Measurements from ENCODE around the gene HGF.
"Not testable (repeated sequence)": the region's sequence is repeated elsewhere in the genome, so short reads cannot be mapped to it uniquely, and the experiment has no call there.

Gene HGF

DNA sequence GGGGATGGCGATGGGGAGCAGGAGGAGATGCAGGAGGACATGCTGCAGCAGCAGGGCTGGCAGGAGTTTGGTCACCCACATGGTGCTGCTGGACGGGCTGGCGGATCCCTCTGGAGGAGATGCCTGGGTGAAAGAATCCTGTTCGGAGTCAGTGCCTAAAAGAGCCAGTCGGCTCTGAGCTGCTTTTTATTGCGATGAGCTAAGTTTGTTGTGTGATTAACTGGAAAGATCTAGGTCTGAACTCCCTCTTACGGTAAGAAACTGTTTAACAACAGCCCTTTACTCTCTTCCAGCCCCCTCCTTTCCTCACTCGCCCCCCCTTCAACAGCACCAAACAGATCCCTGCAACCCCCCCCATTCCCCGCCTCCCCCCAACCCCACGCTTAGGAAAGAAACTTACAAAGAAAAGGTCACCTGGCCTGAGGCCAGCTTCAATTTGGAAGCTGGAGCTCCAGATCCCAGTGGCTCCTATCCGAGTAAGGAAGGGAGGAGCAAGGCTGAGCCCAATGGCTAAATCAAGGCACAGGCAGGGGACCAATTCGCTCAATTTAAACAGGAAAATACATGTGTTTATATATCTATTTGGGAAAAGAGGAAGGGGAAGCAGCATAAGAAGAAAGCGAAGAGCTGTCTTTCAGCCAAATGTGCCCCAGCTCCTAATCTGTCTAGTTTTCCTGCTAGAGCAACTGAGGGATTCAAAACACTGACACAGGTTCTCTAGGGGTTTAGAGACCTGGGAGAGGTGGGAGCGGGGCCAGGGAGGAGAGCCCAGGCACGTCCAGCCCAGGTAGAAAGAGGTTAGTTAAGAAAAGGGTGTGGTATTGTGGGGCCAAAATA, at the start of gene HGF:
HGF (minus strand) TSS at position 157 of the 837 bp plus-strand sequence; CDS start at position 81, 76 bp downstream.
- in situ Hi-C loops (cut with HindIII; ENCODE audit: low sequenced_read_pairs) = no loop called here

DNA sequence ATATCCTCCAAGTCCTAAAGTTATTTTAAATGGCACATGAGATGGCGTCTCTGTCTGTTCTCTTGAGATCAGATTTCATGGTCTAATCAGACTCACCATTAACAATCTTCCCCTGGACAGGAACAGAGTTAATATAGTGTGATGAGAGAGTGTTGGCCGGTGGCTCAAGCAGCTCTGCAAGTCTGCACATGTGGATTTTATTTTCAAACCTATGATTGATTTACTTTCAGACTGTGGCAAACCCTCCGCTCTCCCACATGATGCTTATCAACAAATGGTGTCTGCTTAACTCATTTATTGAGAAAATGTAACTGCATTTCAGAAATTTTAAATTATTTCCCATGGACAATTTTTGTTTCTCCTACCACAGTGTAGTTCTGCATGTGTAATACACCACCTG, 46.5 kb upstream of the HGF start:
- in situ Hi-C loops (cut with HindIII; ENCODE audit: low sequenced_read_pairs) = no loop called here

DNA sequence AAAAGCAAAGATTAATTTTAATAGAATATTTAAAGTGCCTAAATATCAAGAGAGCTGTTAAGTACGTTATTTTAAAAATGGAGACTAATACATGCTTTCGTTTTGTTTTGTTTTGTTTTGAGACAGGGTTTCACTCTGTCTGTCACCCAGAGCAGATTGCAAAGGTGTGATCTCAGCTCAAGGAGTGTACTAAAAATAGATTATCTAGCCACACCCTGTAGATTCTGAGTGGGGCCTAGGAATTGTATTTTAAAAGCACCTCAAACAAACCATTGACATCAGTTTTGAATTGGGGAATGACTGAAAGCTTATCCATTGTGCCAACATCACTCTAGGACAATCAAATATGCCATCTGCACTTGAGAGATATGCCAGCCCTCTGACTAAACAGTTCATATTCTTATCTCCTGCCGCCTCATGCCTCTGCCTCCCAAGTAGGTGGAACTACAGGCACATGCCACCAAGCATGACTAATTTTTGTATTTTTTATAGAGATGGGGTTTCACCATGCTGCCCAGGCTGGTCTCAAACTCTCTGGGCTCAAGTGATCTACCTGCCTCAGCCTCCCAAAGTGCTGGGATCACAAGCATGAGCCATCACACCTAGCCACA, 43.1 kb upstream of the HGF start:
- in situ Hi-C loops (cut with HindIII; ENCODE audit: low sequenced_read_pairs) = not testable (repeated sequence)

DNA sequence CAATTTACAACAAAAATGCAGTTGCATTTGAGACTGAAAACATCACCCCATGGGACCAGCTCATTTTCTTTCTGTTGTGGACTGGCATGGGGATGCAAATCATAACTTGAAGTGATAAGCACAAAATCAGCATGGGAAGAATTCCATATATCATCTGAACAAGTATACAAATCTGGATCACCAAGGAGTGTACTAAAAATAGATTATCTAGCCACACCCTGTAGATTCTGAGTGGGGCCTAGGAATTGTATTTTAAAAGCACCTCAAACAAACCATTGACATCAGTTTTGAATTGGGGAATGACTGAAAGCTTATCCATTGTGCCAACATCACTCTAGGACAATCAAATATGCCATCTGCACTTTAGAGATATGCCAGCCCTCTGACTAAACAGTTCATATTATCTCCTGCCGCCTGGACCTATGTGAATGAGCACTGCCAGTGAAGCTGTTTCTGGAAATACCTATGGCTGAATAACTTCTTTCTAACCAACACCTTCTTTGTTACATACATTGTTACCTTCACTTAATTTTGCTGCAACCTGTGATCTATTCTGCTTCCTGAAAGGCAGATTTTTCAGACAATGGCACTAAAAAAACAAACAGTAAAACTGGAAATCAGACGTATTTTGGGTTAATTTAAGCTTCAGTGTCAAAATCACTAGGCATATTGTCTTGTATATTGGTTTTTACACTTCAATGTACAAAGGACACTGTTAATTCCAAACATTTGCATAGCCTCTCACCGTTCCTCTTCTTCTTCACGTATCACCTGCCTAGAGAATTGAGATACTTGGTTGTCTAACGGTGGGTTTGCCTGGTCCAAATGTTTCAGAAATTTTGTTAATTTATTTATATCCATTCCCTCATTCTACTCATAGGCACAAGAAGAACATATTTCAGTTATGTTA, 42.4 kb upstream of the HGF start:
- in situ Hi-C loops (cut with HindIII; ENCODE audit: low sequenced_read_pairs) = no loop called here

DNA sequence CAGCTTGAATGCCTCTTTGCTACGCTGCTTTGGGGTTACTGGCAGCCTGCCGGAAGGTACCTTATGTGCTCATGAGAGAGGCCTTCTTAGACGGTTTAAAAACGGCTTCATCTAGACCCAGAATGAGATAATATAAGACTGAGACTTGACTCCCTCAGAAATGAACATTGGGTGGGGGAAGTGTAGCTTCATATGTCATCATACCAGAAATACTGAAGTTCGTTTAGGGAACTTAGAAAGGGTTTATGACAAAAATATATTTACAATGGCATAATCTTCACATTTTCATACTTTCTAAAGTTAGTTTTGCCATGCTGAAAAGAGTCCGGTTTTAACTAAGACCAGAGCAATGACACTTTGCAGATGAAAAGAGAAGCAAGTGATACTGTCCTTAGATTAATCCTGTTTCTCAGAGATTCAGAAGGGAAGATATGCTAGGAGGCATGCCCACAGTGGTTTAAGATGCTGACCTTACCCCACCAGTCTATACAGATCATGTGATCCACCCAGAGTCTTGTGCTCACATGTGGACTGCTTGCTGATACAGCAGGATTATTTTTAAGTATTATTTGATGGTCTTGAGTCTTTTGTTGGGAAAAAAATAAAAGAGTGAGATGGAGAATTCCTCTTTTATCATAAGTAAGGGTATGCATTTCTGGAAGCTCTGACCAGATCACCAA, 40.8 kb upstream of the HGF start:
- in situ Hi-C loops (cut with HindIII; ENCODE audit: low sequenced_read_pairs) = no loop called here

DNA sequence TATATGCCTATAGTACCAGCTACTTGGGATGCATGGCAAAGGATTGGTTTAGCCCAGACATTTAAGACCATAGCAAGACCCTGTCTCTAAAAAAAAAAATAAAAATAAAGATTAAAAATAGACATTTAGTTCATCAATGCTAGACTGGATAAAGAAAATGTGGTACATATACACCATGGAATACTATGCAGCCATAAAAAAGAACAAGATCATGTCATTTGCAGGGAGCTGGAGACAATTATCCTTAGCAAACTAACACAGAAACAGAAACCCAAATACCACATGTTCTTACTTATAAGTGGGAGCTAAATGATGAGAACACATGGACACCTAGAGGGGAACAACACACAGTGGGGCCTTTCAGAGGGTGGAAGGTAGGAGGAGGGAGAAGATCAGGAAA, 38.5 kb upstream of the HGF start:
- in situ Hi-C loops (cut with HindIII; ENCODE audit: low sequenced_read_pairs) = not testable (repeated sequence)

DNA sequence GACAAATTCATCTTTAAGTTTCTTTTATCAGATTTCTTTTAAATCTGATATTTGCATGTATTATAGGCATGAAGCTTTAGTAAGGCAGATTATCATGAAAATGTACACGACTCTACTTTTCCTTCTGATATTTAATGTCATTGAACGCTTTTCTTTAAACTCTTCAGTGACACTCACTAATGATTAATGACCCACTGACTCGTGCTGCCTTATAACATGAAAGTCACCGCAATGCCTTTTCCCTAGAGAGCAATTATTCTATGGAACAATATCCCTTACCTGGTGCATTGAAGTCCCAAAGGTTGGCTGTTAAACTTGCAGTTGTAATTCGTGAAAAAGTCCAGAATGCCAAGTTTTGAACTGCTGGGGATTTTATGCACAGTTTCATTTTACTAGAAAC, 33.4 kb upstream of the HGF start:
- in situ Hi-C loops (cut with HindIII; ENCODE audit: low sequenced_read_pairs) = no loop called here

DNA sequence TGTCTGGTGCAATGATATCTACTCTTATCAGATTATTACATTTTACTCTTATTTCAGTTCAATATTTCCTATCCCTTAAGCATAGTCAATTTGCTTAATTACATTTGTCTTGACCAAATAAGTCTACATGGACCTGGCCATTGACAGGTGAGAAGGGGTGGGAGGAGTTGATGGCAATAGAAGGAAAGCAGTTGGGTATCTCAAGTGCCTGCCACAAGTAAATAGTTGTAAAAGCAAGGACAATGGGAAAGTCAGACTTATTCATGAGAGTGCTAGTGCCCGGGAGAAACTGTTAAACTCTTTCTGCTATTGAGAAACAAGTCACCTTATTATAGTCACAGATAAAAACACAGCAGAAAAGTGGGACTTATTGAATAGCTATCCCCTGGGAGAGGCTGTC, 32.4 kb upstream of the HGF start:
- in situ Hi-C loops (cut with HindIII; ENCODE audit: low sequenced_read_pairs) = no loop called here

DNA sequence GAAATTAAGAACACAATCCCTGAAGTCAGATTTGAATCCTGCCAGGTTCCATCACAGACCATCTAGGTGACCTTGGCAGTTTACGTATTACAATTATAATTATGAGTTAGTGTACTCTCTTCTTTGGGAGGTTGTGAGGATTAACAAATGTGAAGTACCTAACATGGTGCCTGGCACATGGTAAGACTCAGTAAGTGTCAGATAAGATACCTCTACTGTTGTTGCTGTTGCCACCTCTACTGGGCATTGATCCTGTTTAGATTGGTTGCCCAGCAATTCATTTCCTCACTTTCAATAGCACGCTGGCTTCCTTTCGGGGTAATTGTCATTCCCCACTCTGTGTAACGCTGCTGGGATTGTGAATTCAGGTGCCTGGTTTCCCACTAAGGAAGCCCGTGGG, 31.7 kb upstream of the HGF start:
- in situ Hi-C loops (cut with HindIII; ENCODE audit: low sequenced_read_pairs) = no loop called here

DNA sequence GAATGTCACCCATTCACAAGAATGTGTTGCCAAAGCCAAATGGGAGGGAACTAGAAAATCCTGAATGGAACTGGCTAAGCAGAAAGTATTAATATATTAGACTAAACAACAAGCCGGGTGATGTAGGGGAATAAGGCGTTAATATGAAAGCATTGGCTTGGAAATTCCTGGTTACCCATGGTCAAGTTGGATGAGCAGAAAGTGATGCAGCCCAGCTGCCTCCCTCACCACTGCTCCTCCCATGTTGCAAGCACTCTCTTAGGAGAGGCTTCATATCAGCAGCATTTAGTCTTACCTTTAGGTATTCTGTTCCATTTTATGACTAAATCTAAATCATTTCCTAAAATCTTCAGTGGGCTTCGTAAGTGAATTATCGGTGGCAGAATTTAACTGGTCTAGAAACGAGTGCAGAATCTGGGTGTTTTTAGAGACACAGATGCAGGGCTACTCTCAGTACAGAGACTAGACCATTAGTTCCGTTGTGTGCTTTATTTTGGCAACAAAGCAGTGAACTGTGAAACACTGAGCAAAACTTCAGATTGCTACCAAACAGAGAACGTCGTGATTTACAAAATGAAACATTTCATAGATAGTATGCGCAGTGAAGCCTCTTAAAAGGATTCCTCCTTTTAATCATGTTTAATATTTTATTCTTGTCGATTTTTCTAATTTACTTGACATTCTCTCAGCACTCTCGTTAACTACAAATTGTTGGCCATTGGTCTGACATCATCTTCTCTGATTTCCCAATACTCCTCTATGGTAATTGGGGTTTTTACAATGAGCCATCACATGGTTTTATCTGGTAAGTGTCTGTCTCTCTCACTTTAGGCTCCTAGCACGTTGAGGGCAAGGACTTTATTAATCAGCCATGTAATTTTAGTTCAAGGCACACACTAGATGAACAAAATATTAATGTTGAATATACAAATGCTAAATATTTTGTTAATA, 22.0 kb upstream of the HGF start:
- in situ Hi-C loops (cut with HindIII; ENCODE audit: low sequenced_read_pairs) = no loop called here

DNA sequence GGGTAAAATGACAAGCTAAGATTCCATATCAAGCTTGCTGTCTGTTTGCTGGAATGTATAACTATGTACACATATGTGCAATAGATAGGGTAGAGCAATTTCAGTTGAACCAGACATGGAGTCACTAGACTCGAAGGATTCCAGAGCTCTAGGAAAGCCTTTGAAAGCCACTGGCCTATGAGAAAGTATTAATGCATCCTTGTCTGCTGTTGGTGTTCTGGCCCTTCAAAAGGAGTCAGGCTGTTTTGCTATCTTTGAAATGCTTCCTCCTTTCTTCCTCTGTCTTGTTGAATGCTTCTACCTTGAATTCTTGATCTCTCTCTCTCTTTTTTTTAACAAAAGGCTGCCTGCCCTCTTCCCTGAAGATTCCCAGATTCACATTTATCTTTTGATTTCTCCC, 20.8 kb upstream of the HGF start:
- in situ Hi-C loops (cut with HindIII; ENCODE audit: low sequenced_read_pairs) = no loop called here

DNA sequence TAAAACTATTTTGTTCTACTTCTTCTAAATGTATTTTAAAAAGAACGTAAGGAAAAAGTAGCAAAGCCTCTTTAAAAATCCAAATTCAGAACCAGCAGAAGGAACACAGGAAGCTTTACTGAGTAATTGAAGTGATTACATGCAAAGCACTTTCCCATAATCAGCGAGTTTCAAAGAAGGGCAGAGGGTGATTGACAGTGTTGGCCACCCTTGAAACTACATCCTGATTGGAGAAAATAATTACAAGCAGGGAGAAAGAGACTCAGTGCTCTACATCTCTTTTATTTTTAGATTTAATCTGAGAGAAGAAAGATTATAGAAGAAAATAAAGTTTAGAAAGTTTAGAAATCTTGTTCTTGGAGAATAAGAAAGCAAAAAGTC, 20.3 kb upstream of the HGF start:
- in situ Hi-C loops (cut with HindIII; ENCODE audit: low sequenced_read_pairs) = no loop called here

DNA sequence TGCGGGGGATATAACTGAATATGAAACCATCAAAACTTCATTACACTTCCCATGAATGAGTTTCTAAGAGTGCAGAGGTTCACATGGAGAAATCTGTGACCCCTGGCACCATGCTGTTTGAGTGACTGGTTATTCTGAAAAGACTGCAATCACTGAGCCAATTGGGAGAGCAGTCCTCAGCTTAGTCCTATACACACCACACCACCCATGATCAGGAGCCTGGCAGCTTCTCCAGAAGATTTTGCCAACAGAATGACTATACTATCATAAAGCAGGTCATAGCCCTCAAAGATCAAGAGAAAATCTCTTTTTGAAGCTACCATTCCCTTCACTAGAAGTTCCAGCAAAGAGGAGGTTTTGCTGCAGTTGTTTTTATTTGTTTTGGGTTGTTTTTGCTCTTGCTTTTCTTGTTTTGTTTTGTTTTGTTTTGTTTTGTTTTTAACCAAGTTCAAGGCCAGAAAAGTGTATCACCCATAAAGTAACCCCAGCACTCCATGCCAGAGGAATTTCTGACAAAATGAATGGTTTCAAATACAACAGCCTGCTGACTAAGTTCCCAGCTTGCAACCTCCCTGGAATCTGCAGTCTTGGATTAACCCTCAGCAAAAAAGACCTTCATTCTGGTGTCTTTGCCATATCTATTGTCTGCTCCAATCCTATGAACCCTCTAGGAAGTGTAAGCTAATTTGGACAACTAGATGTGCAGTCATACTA, 19.7 kb upstream of the HGF start:
- in situ Hi-C loops (cut with HindIII; ENCODE audit: low sequenced_read_pairs) = no loop called here

DNA sequence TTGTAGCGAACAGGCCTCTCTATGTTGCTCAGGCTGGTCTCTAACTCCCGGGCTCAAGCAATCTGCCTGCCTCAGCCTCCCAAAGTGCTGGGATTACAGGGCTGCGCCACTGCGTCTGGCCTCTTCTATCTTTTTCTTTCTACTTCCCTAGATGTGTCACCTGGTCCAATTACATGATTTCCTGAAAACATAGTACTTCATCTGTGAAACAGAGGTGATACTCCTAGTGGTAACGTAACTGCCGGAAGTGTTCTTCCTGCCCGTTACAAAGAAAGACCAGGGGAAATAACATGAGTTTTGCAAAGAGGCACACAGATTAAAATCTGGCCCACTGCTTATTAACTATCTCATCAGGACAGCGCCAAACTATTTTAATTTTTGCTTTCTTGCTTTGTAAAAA, 18.4 kb upstream of the HGF start:
- in situ Hi-C loops (cut with HindIII; ENCODE audit: low sequenced_read_pairs) = no loop called here

DNA sequence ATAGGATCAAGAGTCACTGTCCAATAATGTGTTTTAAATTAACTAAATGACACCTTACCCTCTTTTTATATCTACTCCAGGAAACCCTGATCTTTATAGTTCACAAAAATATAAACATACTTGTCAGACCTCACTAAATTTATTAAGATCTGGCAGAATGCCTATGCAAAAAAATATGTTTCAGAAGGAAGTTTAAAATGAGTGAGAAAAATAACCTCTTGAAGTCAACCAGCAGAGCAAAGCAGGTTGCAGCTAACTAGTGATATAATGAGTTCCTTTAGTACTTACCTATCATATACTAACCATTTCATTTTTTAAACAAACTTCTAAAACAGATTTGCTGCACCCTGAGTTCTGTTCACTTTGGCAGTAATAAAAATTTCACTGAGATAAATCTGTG, 14.0 kb upstream of the HGF start:
- in situ Hi-C loops (cut with HindIII; ENCODE audit: low sequenced_read_pairs) = no loop called here

DNA sequence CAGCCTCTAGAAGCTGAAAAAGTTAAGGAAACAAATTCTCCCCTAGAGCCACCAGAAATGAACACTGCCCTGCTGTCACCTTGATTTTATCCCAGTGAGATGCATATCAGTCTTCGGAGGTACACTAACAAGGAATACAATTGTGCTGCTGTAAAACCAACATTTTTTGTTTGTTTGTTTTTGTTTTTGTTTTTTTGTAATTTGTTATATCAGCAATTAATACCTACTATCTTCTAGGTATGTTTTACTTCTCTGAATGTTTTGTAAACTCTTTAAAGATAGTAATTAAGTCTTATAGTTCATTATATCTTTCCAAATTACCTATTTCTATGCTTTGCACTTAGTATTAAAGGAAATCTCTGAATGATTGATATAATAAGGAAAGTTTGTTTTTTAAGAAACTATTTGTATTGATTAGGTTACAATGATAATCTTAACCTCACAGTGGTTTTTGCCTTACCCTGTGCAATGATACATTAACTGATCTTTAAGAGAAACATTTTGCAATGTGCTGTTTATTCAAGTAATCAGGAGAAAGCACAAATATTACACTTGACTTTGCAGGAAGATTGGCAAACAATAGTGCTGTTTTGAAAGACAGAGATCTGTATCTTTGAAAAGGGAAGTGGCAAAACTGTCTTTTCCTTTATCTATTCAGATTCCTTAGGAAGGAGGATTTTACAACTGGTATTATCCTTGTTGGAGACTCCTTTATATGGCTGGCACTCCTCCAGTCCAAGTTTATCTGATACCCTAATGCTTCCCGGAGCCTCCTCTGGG, 11.3 kb upstream of the HGF start:
- in situ Hi-C loops (cut with HindIII; ENCODE audit: low sequenced_read_pairs) = no loop called here

DNA sequence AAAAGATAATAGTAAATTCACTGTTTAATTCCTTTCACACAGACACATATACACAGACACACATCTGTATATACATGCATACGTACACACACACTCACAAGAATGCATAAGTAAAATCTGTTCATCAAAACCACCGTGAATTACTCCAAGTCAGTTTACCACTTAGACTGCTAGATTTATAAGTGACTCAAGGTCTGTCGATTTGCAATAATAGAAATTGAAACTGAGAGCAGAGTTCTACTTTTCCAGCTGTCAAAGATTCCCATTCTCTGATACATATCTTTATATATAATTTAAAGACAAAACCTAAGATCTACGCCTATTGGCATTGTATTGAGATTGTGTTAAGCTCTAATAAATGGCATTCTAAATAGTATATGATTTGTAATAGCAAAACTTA, 9.9 kb upstream of the HGF start:
- in situ Hi-C loops (cut with HindIII; ENCODE audit: low sequenced_read_pairs) = no loop called here

DNA sequence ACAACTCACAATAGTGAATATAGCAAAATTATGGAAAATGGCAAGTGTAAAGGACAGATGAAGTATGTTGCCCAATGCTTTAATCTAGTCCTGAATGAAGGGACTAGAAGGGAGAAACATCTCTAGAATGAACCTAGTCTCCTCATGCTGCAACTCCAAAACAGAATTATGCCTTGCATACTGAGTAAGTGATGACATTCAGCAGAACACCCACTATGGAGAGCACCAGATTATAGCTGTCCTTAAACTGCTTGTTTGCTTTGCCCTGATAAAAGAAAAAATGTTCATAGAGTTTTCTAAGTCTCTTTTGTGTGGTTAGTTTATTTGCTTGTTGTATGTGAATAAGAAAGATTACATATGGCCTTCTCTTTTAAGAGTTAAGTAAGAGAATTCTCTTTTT, 7.8 kb upstream of the HGF start:
- in situ Hi-C loops (cut with HindIII; ENCODE audit: low sequenced_read_pairs) = no loop called here

All from DLD1 (cell line).